ENCODE results near the gene RUSC1.
"Not testable (repeated sequence)": the region's sequence is repeated elsewhere in the genome, so short reads cannot be mapped to it uniquely, and the experiment has no call there.

Gene RUSC1

GRCh38 chr1:155320661-155321617 is at the start of gene RUSC1:
TSS of gene RUSC1 (plus strand) at chr1:155320894. CDS start at chr1:155321774, 880 bp downstream.
- no peak for DNase-seq

GRCh38 chr1:155272466-155273342 is 48.0 kb upstream of the RUSC1 start:
- DNase-seq, result peak; percentile 35

- DNase-seq, result peak; percentile 93
Observed at GRCh38 chr1:155273343-155274245, 47.1 kb upstream of the RUSC1 start, which contains the start of gene CLK2. TSS of gene CLK2 (minus strand) at chr1:155273504. CDS start at chr1:155270977, 2,527 bp downstream.

GRCh38 chr1:155277070-155277901 is 43.4 kb upstream of the RUSC1 start, which contains the start of gene HCN3:
TSS of gene HCN3 (plus strand) at chr1:155277463. CDS start at chr1:155277591, 128 bp downstream.
- DNase-seq, result peak; percentile 94

GRCh38 chr1:155277902-155278688 is 42.6 kb upstream of the RUSC1 start:
- DNase-seq, result peak; percentile 34

GRCh38 chr1:155278689-155279160 is 42.0 kb upstream of the RUSC1 start:
- DNase-seq, result peak; percentile 39

- DNase-seq, result no peak
Observed at GRCh38 chr1:155279268-155279667, 41.4 kb upstream of the RUSC1 start.

- no peak for DNase-seq
Observed at GRCh38 chr1:155282488-155283091, 38.1 kb upstream of the RUSC1 start.

GRCh38 chr1:155284476-155284875 is 36.2 kb upstream of the RUSC1 start:
- DNase-seq, result no peak

GRCh38 chr1:155285063-155285462 is 35.6 kb upstream of the RUSC1 start:
- no peak for DNase-seq

- DNase-seq, result no peak
Observed at GRCh38 chr1:155285631-155286044, 35.1 kb upstream of the RUSC1 start.

- DNase-seq, result no peak
Observed at GRCh38 chr1:155286544-155286943, 34.1 kb upstream of the RUSC1 start.

GRCh38 chr1:155287987-155288543 is 32.6 kb upstream of the RUSC1 start:
- no peak for DNase-seq

- not testable (repeated sequence) for DNase-seq
Observed at GRCh38 chr1:155291006-155291405, 29.7 kb upstream of the RUSC1 start.

- no peak for DNase-seq
Observed at GRCh38 chr1:155293086-155293749, 27.5 kb upstream of the RUSC1 start.

GRCh38 chr1:155294520-155295182 is 26.0 kb upstream of the RUSC1 start:
- no peak for DNase-seq

- DNase-seq, result no peak
Observed at GRCh38 chr1:155295183-155295941, 25.3 kb upstream of the RUSC1 start.

GRCh38 chr1:155295942-155296267 is 24.8 kb upstream of the RUSC1 start:
- no peak for DNase-seq

Measured in HCEC 1CT (cell line).